Frontal cortex (tissue), 4 donors: Measurements from ENCODE around the gene HTR3B. TPM values are rescaled to one million over a fixed set of nuclear protein-coding genes. Genes with fewer than 3 reads are reported as not detected.
"Not testable (repeated sequence)": the region's sequence is repeated elsewhere in the genome, so short reads cannot be mapped to it uniquely, and the experiment has no call there.

Experiments
- DNase-seq, 2 donors: peaks; one replicate each; pipeline ENCODE4 v3.0.0; 2012; ENCODE audit warnings: low spot score in 2 of 2
- FAIRE-seq: peaks from 2 replicates; lab custom pipeline; 2012; peaks lifted over from hg19 to GRCh38; lab: Jason Lieb, UNC
- total RNA-seq: library from RNA; depleted of rRNA; stranded (reverse); fragments of >200 nt; gene quantifications from one replicate; pipeline ENCODE4 v1.2.3, GENCODE V29; 2014
- donor health status: control.
- donor health status: control.
- donor health status: control.

HTR3B gene
- 0.41 TPM for total RNA-seq

GRCh38 chr11:113904379-113905101 is at the start of gene HTR3B:
Gene HTR3B (plus strand): TSS chr11:113904796. CDS start chr11:113904934, 138 bp downstream.
- FAIRE-seq = no peak
- no peak for DNase-seq

GRCh38 chr11:113855803-113856202 is 48.8 kb upstream of the HTR3B start:
- FAIRE-seq (no peak), DNase-seq (no peak)

GRCh38 chr11:113856966-113857759 is 47.4 kb upstream of the HTR3B start:
- no peak for DNase-seq

GRCh38 chr11:113859665-113860064 is 44.9 kb upstream of the HTR3B start:
- FAIRE-seq = no peak
- no peak for DNase-seq

More at GRCh38 chr11:113856966-113857759, 47.4 kb upstream of the HTR3B start:
- no peak for FAIRE-seq

- DNase-seq (no peak), FAIRE-seq (no peak)
Measured at GRCh38 chr11:113862435-113862834, 42.2 kb upstream of the HTR3B start.

- DNase-seq (no peak), FAIRE-seq (no peak)
Measured at GRCh38 chr11:113864410-113864809, 40.2 kb upstream of the HTR3B start.

GRCh38 chr11:113865873-113866272 is 38.7 kb upstream of the HTR3B start:
- FAIRE-seq (no peak), DNase-seq (no peak)

GRCh38 chr11:113867843-113868503 is 36.6 kb upstream of the HTR3B start:
- FAIRE-seq = no peak
- no peak for DNase-seq

GRCh38 chr11:113871336-113871735 is 33.3 kb upstream of the HTR3B start:
- no peak for DNase-seq
- no peak for FAIRE-seq

GRCh38 chr11:113873236-113873626 is 31.4 kb upstream of the HTR3B start:
- FAIRE-seq = no peak
- no peak for DNase-seq

GRCh38 chr11:113874096-113874495 is 30.5 kb upstream of the HTR3B start:
- FAIRE-seq = no peak
- DNase-seq = no peak

GRCh38 chr11:113874581-113875233 is 29.9 kb upstream of the HTR3B start:
- DNase-seq (no peak), FAIRE-seq (no peak)

GRCh38 chr11:113875234-113876073 is 29.1 kb upstream of the HTR3B start, which contains the start of gene USP28:
Gene USP28 (minus strand): TSS chr11:113875572. CDS start chr11:113875501, 71 bp downstream.
- no peak for FAIRE-seq
- DNase-seq = peak; percentile 96 to 97

- DNase-seq (no peak), FAIRE-seq (no peak)
Measured at GRCh38 chr11:113876074-113876797, 28.4 kb upstream of the HTR3B start.

- FAIRE-seq (no peak), DNase-seq (no peak)
Measured at GRCh38 chr11:113876798-113877669, 27.6 kb upstream of the HTR3B start.

- no peak for FAIRE-seq
- DNase-seq = no peak
Measured at GRCh38 chr11:113877670-113878055, 26.9 kb upstream of the HTR3B start.

GRCh38 chr11:113879446-113879845 is 25.1 kb upstream of the HTR3B start:
- FAIRE-seq, DNase-seq: not testable (repeated sequence)

GRCh38 chr11:113880971-113881370 is 23.6 kb upstream of the HTR3B start:
- FAIRE-seq = no peak

More at GRCh38 chr11:113880971-113881370, 23.6 kb upstream of the HTR3B start:
- no peak for DNase-seq
